Smooth muscle cell (in vitro differentiated cells): ENCODE data around the gene MRPL53. TPM values are rescaled to one million over a fixed set of nuclear protein-coding genes. Genes with fewer than 3 reads are reported as not detected.

ENCODE experiments used
- DNase-seq: peaks from one replicate; lab custom pipeline; 2025; ENCODE audit not compliant: unreplicated experiment; lab: John Stamatoyannopoulos, UW
- H2AFZ ChIP-seq: fragments of 200-600 bp; sonication (generic); 2 replicates; pipeline ENCODE4 v1.6.0; 2016; ENCODE audit warnings: antibody characterized with exemption, low read depth, mild to moderate bottlenecking
- H3F3A ChIP-seq: fragments of 200-600 bp; sonication (generic); 2 replicates; pipeline ENCODE4 v1.6.0; 2017; ENCODE audit warnings: antibody characterized with exemption, low read depth
- H3K27ac ChIP-seq: fragments of 200-600 bp; sonication (generic); 2 replicates; pipeline ENCODE4 v1.5.1; 2016; ENCODE audit warnings: low read depth, mild to moderate bottlenecking
- H3K27me3 ChIP-seq: fragments of 200-600 bp; sonication (generic); 2 replicates; pipeline ENCODE4 v1.6.1; 2016; ENCODE audit warnings: low read depth, mild to moderate bottlenecking
- H3K36me3 ChIP-seq: fragments of 200-600 bp; sonication (generic); 2 replicates; pipeline ENCODE4 v1.5.1; 2016; ENCODE audit warnings: low read depth
- H3K4me1 ChIP-seq: fragments of 200-600 bp; sonication (generic); 2 replicates; pipeline ENCODE4 v1.5.1; 2016; ENCODE audit warnings: low read depth
- H3K4me2 ChIP-seq: fragments of 200-600 bp; sonication (generic); 2 replicates; pipeline ENCODE4 v1.6.0; 2016; ENCODE audit warnings: mild to moderate bottlenecking
- H3K4me3 ChIP-seq: fragments of 200-600 bp; sonication (generic); 2 replicates; pipeline ENCODE4 v1.5.1; 2016; ENCODE audit warnings: mild to moderate bottlenecking
- H3K79me2 ChIP-seq: fragments of 200-600 bp; sonication (generic); 2 replicates; pipeline ENCODE4 v1.6.0; 2016; ENCODE audit warnings: low read depth, mild to moderate bottlenecking
- H3K9ac ChIP-seq: fragments of 200-600 bp; sonication (generic); 2 replicates; pipeline ENCODE4 v1.6.0; 2016; ENCODE audit warnings: low read depth
- H3K9me3 ChIP-seq: fragments of 200-600 bp; sonication (generic); replicated peaks from 2 replicates; pipeline ENCODE4 v1.5.1; 2016; ENCODE audit warnings: low read depth
- H4K20me1 ChIP-seq: fragments of 200-600 bp; sonication (generic); 2 replicates; pipeline ENCODE4 v1.6.0; 2016; ENCODE audit warnings: low read depth
- WGBS: methylation state at CpG from one replicate; pipeline ENCODE4 v1.1.7; 2016; ENCODE audit warnings: low lambda C conversion rate; 5-methylcytosine and 5-hydroxymethylcytosine counted together
- polyA plus RNA-seq: library from polyadenylated mRNA; unstranded; fragments of >200 nt; fragmentation: Nextera tagmentation; extraction: Ambion mirVana; gene quantifications from 2 replicates; pipeline ENCODE4 v1.2.1, GENCODE V29; 2016
- total RNA-seq: library from RNA; depleted of rRNA; stranded (reverse); fragments of >200 nt; gene quantifications from 2 replicates; pipeline ENCODE4 v1.2.3, GENCODE V29; 2014
- TF ChIP-seq, protein P1 (sequence below): fragments of 200-600 bp; sonication (generic); IDR thresholded peaks from 2 replicates; pipeline ENCODE4 v1.5.1; 2017; ENCODE audit warnings: borderline replicate concordance, mild to moderate bottlenecking, antibody characterized with exemption; ENCODE audit not compliant: insufficient read depth, poor library complexity, severe bottlenecking

The MRPL53 gene
- total and polyA plus RNA-seq, 2 experiments from 2014 or later: 12.0 to 76.8 TPM

GRCh38 chr2:74497777-74498499 lies 25.5 kb upstream of the MRPL53 start:
- TF ChIP-seq, protein P1, sequence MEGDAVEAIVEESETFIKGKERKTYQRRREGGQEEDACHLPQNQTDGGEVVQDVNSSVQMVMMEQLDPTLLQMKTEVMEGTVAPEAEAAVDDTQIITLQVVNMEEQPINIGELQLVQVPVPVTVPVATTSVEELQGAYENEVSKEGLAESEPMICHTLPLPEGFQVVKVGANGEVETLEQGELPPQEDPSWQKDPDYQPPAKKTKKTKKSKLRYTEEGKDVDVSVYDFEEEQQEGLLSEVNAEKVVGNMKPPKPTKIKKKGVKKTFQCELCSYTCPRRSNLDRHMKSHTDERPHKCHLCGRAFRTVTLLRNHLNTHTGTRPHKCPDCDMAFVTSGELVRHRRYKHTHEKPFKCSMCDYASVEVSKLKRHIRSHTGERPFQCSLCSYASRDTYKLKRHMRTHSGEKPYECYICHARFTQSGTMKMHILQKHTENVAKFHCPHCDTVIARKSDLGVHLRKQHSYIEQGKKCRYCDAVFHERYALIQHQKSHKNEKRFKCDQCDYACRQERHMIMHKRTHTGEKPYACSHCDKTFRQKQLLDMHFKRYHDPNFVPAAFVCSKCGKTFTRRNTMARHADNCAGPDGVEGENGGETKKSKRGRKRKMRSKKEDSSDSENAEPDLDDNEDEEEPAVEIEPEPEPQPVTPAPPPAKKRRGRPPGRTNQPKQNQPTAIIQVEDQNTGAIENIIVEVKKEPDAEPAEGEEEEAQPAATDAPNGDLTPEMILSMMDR: no peak
- Histone ChIP-seq H3K9ac (no peak overlapping the region), H3K79me2 (no peaks in the 10 kb centered on the region), H3K27me3 (peaks cover 49% of the 10 kb centered on the region), H4K20me1 (no peaks in the 10 kb centered on the region), H3F3A (peaks cover 5% of the 10 kb centered on the region), H3K4me3 (peak overlapping the region; percentile 46), H3K4me2 (peak overlapping the region; percentile 88), H3K27ac (no peak overlapping the region), H2AFZ (no peak overlapping the region), H3K9me3 (no peaks in the 10 kb centered on the region), H3K4me1 (peaks cover 27% of the 10 kb centered on the region), H3K36me3 (no peaks in the 10 kb centered on the region)
- 2% methylated on average over 61 of the region's 61 CpGs for WGBS
- DNase-seq: no peak

DNA sequence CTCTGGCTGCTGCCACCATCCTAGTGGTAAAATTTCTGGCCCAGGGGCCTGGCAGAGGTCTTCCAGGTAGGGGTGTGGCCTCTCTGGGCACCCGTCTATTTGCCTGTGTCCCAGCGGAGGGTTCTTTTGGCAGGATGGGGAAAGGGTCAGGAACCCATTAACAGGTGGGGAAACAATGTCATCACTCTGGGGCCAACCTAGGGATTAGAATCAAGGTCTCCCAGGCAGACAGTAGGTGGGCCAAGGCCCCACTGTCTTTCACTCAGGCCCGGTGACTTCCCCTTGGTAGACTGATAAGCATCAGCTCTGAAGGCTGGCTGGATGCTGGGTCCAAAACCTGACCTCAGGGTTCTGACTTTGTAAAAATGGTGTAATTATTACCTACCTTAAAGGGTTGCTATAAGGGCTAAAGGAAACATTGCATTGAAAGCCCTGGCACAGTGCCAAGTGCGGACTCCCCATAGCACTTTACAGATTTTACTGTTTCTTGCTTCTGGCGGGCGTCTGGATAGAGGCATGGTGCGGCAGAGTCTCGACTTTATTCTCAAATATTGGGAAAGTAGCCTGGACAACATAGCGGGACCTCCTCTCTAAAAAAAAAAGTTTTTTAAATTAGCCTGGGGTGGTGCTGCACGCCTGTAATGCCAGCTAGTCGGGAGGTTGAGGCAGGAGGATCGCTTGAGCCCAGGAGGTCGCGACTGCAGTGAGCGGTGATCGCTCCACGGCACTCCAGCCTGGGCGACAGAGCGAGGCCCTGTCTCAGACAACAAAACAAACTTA lies 24.7 kb upstream of the MRPL53 start:
- TF ChIP-seq, protein P1: no peak
- 66% methylated on average over 19 of the region's 19 CpGs for WGBS
- Histone ChIP-seq H3K9me3 (no peaks in the 10 kb centered on the region), H3K4me1 (peaks cover 25% of the 10 kb centered on the region), H3K27me3 (peaks cover 49% of the 10 kb centered on the region), H3K79me2 (no peaks in the 10 kb centered on the region), H3K4me3 (peak overlapping the region; percentile 46), H3K9ac (no peak overlapping the region), H3K27ac (no peak overlapping the region), H3K4me2 (peak overlapping the region; percentile 88), H2AFZ (no peak overlapping the region), H3K36me3 (no peaks in the 10 kb centered on the region), H3F3A (peaks cover 5% of the 10 kb centered on the region), H4K20me1 (no peaks in the 10 kb centered on the region)
- no peak for DNase-seq

DNA sequence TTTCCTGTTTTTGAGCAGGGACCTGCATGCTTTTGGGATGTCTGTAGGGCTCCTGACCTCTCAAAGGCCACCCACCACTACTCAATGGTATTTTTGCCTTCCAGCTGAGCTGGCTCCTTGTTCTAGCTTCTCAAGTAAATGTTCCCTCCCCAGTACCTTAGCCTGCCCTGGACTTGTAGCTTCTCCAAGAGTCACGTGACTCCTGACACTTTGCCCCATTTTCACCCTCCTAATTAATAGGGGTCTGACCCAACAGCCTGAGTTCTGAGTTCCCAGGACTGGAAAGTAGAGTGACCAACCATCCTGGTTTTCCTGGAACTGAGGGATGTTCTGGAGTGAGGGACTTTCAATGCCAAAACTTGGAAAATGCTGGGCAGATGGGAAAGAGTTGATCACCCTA lies 23.0 kb upstream of the MRPL53 start:
- peaks cover 5% of the 10 kb centered on the region for H3F3A ChIP-seq
- H4K20me1 ChIP-seq: no peaks in the 10 kb centered on the region
- H3K27me3 ChIP-seq: peaks cover 37% of the 10 kb centered on the region
- no peaks in the 10 kb centered on the region for H3K9me3 ChIP-seq
- DNase-seq: no peak
- no peak overlapping the region for H3K27ac ChIP-seq
- peaks cover 20% of the 10 kb centered on the region for H3K4me1 ChIP-seq
- no peak overlapping the region for H3K4me3 ChIP-seq
- WGBS: 96% methylated on average over 1 of the region's 1 CpG
- TF ChIP-seq, protein P1: no peak
- H3K4me2 ChIP-seq: no peak overlapping the region
- no peaks in the 10 kb centered on the region for H3K79me2 ChIP-seq
- no peak overlapping the region for H3K9ac ChIP-seq
- H3K36me3 ChIP-seq: no peaks in the 10 kb centered on the region
- no peak overlapping the region for H2AFZ ChIP-seq
